OCI-LY3 (cell line): Measurements from ENCODE around the gene FHOD3.

Experiments
- H2AFZ ChIP-seq: fragments of 200-600, 300-600 bp; shearing (Covaris generic); 2 replicates; pipeline ENCODE4 v1.6.0; 2014; ENCODE audit warnings: antibody characterized with exemption, low read depth, low read length
- H3K27ac ChIP-seq: fragments of 200-600, 300-600 bp; sonication (generic); 2 replicates; pipeline ENCODE4 v1.5.1; 2014; ENCODE audit warnings: mild to moderate bottlenecking, low read length, moderate library complexity, mixed read lengths
- H3K27me3 ChIP-seq: fragments of 200-600, 300-600 bp; sonication (generic); 2 replicates; pipeline ENCODE4 v1.6.1; 2014; ENCODE audit warnings: low read depth, low read length, mixed read lengths
- H3K36me3 ChIP-seq: fragments of 200-600, 300-600 bp; sonication (generic); replicated peaks from 2 replicates; pipeline ENCODE3; 2014; ENCODE audit warnings: low read depth, low read length, mixed read lengths
- H3K4me1 ChIP-seq: fragments of 300-600, 200-600 bp; sonication (generic); 2 replicates; pipeline ENCODE4 v1.6.1; 2014; ENCODE audit warnings: low read length, mixed read lengths
- H3K4me2 ChIP-seq: fragments of 200-600, 300-600 bp; sonication (generic); 2 replicates; pipeline ENCODE4 v1.6.1; 2014; ENCODE audit warnings: low read length, mixed read lengths
- H3K4me3 ChIP-seq: fragments of 300-600, 200-600 bp; sonication (generic); 2 replicates; pipeline ENCODE4 v1.5.1; 2014; ENCODE audit warnings: antibody characterized with exemption, mild to moderate bottlenecking, low read length, moderate library complexity
- H3K79me2 ChIP-seq: fragments of 300-600, 200-600 bp; shearing (Covaris generic); 2 replicates; pipeline ENCODE4 v1.6.1; 2014; ENCODE audit warnings: mild to moderate bottlenecking, low read length, mixed read lengths
- H3K9ac ChIP-seq: fragments of 300-600, 200-600 bp; shearing (Covaris generic); 2 replicates; pipeline ENCODE4 v1.6.0; 2014; ENCODE audit warnings: mild to moderate bottlenecking, low read length, moderate library complexity
- H3K9me3 ChIP-seq: fragments of 200-600, 300-600 bp; shearing (Covaris generic); 2 replicates; pipeline ENCODE4 v1.6.1; 2014; ENCODE audit warnings: low read length, mixed read lengths; ENCODE audit not compliant: insufficient read depth
- H4K20me1 ChIP-seq: fragments of 200-600, 300-600 bp; sonication (generic); 2 replicates; pipeline ENCODE4 v1.6.1; 2016; ENCODE audit warnings: low read length, mixed read lengths; ENCODE audit not compliant: insufficient read depth
- CTCF ChIP-seq: fragments of 200-600, 300-600 bp; sonication (generic); IDR thresholded peaks from 2 replicates; pipeline ENCODE4 v1.5.1; 2014; ENCODE audit warnings: antibody characterized with exemption, low read length, low read depth
- EZH2phosphoT487 ChIP-seq: fragments of 200-600 bp; shearing (Covaris generic); IDR thresholded peaks from 2 replicates; pipeline ENCODE4 v1.6.1; 2018; ENCODE audit warnings: antibody characterized with exemption, mixed run types, low read depth

FHOD3 gene

DNA sequence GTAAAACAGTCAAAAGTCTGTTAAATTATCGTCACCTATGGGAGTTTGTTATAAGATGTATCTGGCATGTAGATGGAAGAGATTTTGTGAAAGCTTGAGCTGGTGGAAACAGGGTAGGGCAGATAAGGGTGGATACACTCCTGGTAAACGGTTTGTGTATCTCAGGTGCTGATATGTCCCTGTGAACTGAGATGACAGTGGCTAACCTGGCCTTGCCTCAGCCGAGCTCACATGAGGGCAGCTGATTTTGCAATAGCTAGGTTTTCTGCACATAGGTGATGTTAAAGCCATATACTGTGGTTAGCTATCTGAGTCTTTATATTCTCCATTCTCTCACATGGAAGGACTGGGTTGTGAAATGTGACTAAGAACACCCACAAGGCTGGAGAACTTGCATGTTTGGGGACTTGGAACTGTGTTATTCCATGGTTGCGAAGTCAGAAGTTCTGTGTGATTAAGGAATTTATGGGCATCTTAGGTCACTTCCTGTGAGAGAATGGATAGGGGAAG lies 326.2 kb downstream of the FHOD3 start:
- H3K79me2 ChIP-seq: no peaks in the 10 kb centered on the region
- no peak overlapping the region for H3K4me2 ChIP-seq
- no peak overlapping the region for H3K9ac ChIP-seq
- H3K27ac ChIP-seq: no peak overlapping the region
- H3K4me3 ChIP-seq: no peak overlapping the region
- no peaks in the 10 kb centered on the region for H3K4me1 ChIP-seq
- no peaks in the 10 kb centered on the region for H4K20me1 ChIP-seq
- no peak overlapping the region for H2AFZ ChIP-seq
- no peaks in the 10 kb centered on the region for H3K36me3 ChIP-seq
- H3K9me3 ChIP-seq: no peaks in the 10 kb centered on the region
- TF ChIP-seq CTCF (no peak), EZH2phosphoT487 (no peak)
- H3K27me3 ChIP-seq: no peaks in the 10 kb centered on the region

GRCh38 chr18:36624451-36625167 lies 327.1 kb downstream of the FHOD3 start:
- Histone ChIP-seq H4K20me1 (no peaks in the 10 kb centered on the region), H3K4me2 (no peak overlapping the region), H3K79me2 (no peaks in the 10 kb centered on the region), H2AFZ (no peak overlapping the region), H3K27ac (no peak overlapping the region), H3K4me3 (no peak overlapping the region), H3K9me3 (no peaks in the 10 kb centered on the region), H3K36me3 (no peaks in the 10 kb centered on the region), H3K27me3 (no peaks in the 10 kb centered on the region), H3K4me1 (no peaks in the 10 kb centered on the region), H3K9ac (no peak overlapping the region)
- TF ChIP-seq CTCF: no peak
- no peak for TF ChIP-seq EZH2phosphoT487

- Histone ChIP-seq H3K79me2 (no peaks in the 10 kb centered on the region), H4K20me1 (no peaks in the 10 kb centered on the region), H3K9me3 (no peaks in the 10 kb centered on the region), H3K27ac (no peak overlapping the region), H3K4me1 (no peaks in the 10 kb centered on the region), H3K4me2 (no peak overlapping the region), H3K36me3 (no peaks in the 10 kb centered on the region), H3K27me3 (no peaks in the 10 kb centered on the region), H2AFZ (no peak overlapping the region), H3K9ac (no peak overlapping the region), H3K4me3 (no peak overlapping the region)
- TF ChIP-seq CTCF (no peak), EZH2phosphoT487 (no peak)
Observed at GRCh38 chr18:36625386-36625785, 327.9 kb downstream of the FHOD3 start.

DNA sequence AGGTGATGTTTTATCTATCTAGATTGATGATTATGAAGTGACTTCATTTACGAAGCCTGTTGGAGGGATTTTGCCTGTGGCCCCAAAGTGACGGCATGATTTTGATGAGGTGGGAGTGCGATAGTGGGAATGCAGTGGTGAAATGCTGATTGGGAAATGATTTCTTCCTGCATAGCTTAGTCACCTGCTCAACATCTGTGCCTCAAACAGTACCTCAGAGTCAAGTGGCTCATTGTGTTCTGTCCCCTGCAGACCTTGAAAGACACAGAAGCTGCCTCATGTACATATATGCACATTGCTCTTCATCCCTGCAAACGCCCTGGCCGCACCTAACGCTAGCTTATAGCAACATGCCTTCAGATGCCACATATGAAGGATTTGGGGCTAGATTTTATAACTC lies 330.1 kb downstream of the FHOD3 start:
- Histone ChIP-seq H4K20me1 (no peaks in the 10 kb centered on the region), H3K9me3 (no peaks in the 10 kb centered on the region), H3K27me3 (no peaks in the 10 kb centered on the region), H3K4me3 (no peak overlapping the region), H3K27ac (no peak overlapping the region), H3K79me2 (no peaks in the 10 kb centered on the region), H2AFZ (no peak overlapping the region), H3K4me2 (no peak overlapping the region), H3K9ac (no peak overlapping the region), H3K36me3 (no peaks in the 10 kb centered on the region), H3K4me1 (no peaks in the 10 kb centered on the region)
- TF ChIP-seq CTCF (no peak), EZH2phosphoT487 (no peak)
